NCI-H446 (cell line): ENCODE measurements around the gene MARK2.

Experiments used
- DNase-seq, 2 experiments: peaks; one replicate each; lab custom pipeline; 2025; lab: John Stamatoyannopoulos, UW

MARK2 gene

GRCh38 chr11:63829823-63830489 is 9.0 kb upstream of the MARK2 start:
- no peak for DNase-seq

- DNase-seq, result no peak
Measured at GRCh38 chr11:63831326-63831725, 7.6 kb upstream of the MARK2 start.

GRCh38 chr11:63832336-63832735 is 6.6 kb upstream of the MARK2 start:
- DNase-seq, result no peak

- DNase-seq, result no peak
Measured at GRCh38 chr11:63833048-63833447, 5.9 kb upstream of the MARK2 start.

GRCh38 chr11:63834535-63835157 is 4.3 kb upstream of the MARK2 start:
- no peak for DNase-seq

GRCh38 chr11:63835158-63835545 is 3.8 kb upstream of the MARK2 start:
- no peak for DNase-seq

GRCh38 chr11:63837027-63837688 is 1.8 kb upstream of the MARK2 start:
- peak; percentile 78 to 91 for DNase-seq

GRCh38 chr11:63837739-63838138 is 1.2 kb upstream of the MARK2 start:
- no peak for DNase-seq

- no peak for DNase-seq
Measured at GRCh38 chr11:63838150-63838677, 696 bp upstream of the MARK2 start.

- no peak for DNase-seq
Measured at GRCh38 chr11:63839508-63840355, 822 bp downstream of the MARK2 start.

GRCh38 chr11:63840356-63841060 is 1.6 kb downstream of the MARK2 start:
- DNase-seq, result no peak

GRCh38 chr11:63841554-63841953 is 2.6 kb downstream of the MARK2 start:
- peak in 1 of 2 experiments; percentile 16 for DNase-seq

- DNase-seq, result no peak
Measured at GRCh38 chr11:63843041-63843440, 4.1 kb downstream of the MARK2 start.

GRCh38 chr11:63844836-63845235 is 5.9 kb downstream of the MARK2 start:
- no peak for DNase-seq

GRCh38 chr11:63845303-63845702 is 6.4 kb downstream of the MARK2 start:
- DNase-seq, result no peak

GRCh38 chr11:63845911-63846310 is 7.0 kb downstream of the MARK2 start:
- DNase-seq, result no peak

- DNase-seq, result no peak
Measured at GRCh38 chr11:63846897-63847296, 8.0 kb downstream of the MARK2 start.

GRCh38 chr11:63847363-63847762 is 8.5 kb downstream of the MARK2 start:
- no peak for DNase-seq

- DNase-seq, result no peak
Measured at GRCh38 chr11:63849691-63850090, 10.8 kb downstream of the MARK2 start.

GRCh38 chr11:63850920-63851319 is 12.0 kb downstream of the MARK2 start:
- DNase-seq, result no peak

GRCh38 chr11:63851364-63851763 is 12.5 kb downstream of the MARK2 start:
- no peak for DNase-seq

GRCh38 chr11:63853476-63853875 is 14.6 kb downstream of the MARK2 start:
- DNase-seq, result no peak
